ENCODE data around the gene TMEM272.

Gene TMEM272

GRCh38 chr13:51849145-51850101 lies 4.4 kb upstream of the TMEM272 start:
- peak; percentile 37 for DNase-seq

- no peak for DNase-seq
Observed at GRCh38 chr13:51848674-51849073, 3.7 kb upstream of the TMEM272 start.

- DNase-seq, result no peak
Observed at GRCh38 chr13:51846756-51847155, 1.8 kb upstream of the TMEM272 start.

GRCh38 chr13:51845574-51846318 lies 769 bp upstream of the TMEM272 start:
- DNase-seq, result no peak

GRCh38 chr13:51843529-51843928 lies 1.4 kb downstream of the TMEM272 start:
- DNase-seq, result no peak

GRCh38 chr13:51841732-51842131 lies 3.2 kb downstream of the TMEM272 start:
- no peak for DNase-seq

- no peak for DNase-seq
Observed at GRCh38 chr13:51840917-51841316, 4.1 kb downstream of the TMEM272 start.

GRCh38 chr13:51839711-51840540 lies 5.1 kb downstream of the TMEM272 start:
- DNase-seq, result no peak

- no peak for DNase-seq
Observed at GRCh38 chr13:51838240-51838846, 6.6 kb downstream of the TMEM272 start.

GRCh38 chr13:51837016-51837415 lies 8.0 kb downstream of the TMEM272 start:
- DNase-seq, result no peak

GRCh38 chr13:51834581-51835171 lies 10.3 kb downstream of the TMEM272 start:
- no peak for DNase-seq

GRCh38 chr13:51833980-51834379 lies 11.0 kb downstream of the TMEM272 start:
- DNase-seq, result no peak

- peak; percentile 29 for DNase-seq
Observed at GRCh38 chr13:51832471-51833152, 12.4 kb downstream of the TMEM272 start.

- no peak for DNase-seq
Observed at GRCh38 chr13:51831519-51831918, 13.5 kb downstream of the TMEM272 start.

GRCh38 chr13:51829568-51829899 lies 15.4 kb downstream of the TMEM272 start:
- DNase-seq, result no peak

GRCh38 chr13:51828730-51829567 lies 16.0 kb downstream of the TMEM272 start:
- no peak for DNase-seq

GRCh38 chr13:51827254-51827653 lies 17.7 kb downstream of the TMEM272 start:
- DNase-seq, result no peak

- no peak for DNase-seq
Observed at GRCh38 chr13:51826606-51827005, 18.4 kb downstream of the TMEM272 start.

GRCh38 chr13:51825681-51826254 lies 19.2 kb downstream of the TMEM272 start:
- DNase-seq, result no peak

- DNase-seq, result no peak
Observed at GRCh38 chr13:51825165-51825592, 19.8 kb downstream of the TMEM272 start.

All from DMS53 (cell line).